HCT116 (cell line): Measurements from ENCODE around the gene DEPDC5. TPM values are rescaled to one million over a fixed set of nuclear protein-coding genes. Genes with fewer than 3 reads are reported as not detected.

Source experiments
- ATAC-seq: fragments of 200-7000 bp; cut with Tn5 transposase; 2 replicates; pipeline ENCODE4 v1.9.1; 2020; ENCODE audit warnings: mild to moderate bottlenecking, moderate library complexity
- BruUV-seq: library from RNA; stranded (reverse); fragments of 400-500 nt; replicated peaks from 2 replicates; lab custom pipeline; 2021; lab: Mats Ljungman, UMichigan
- CTCF ChIA-PET: fragments of 300-600 bp; sonication (Branson Sonifier 250); formaldehyde crosslinking; loops from one replicate; lab custom pipeline; 2021; ENCODE audit warnings: antibody characterized with exemption; lab: Charles Lee
- POLR2A ChIA-PET: fragments of 300-600, 350-600 bp; sonication (Branson Sonifier 250); formaldehyde crosslinking; loops from one replicate; lab custom pipeline; 2021; ENCODE audit warnings: antibody characterized with exemption; lab: Charles Lee
- RAD21 ChIA-PET, 2 experiments: fragments of 300-600 bp; sonication (Branson Sonifier 250); formaldehyde crosslinking; loops; one replicate each; lab custom pipeline; 2023; ENCODE audit warnings: low total read pairs in 2 of 2; ENCODE audit not compliant: uncharacterized antibody in 2 of 2, unreplicated experiment in 2 of 2, low non-redundant PET in 1 of 2; lab: Charles Lee
- DNase-seq: peaks from one replicate; pipeline ENCODE4 v3.0.0-alpha.2; 2010; ENCODE audit warnings: low read depth, low spot score
- H2AFZ ChIP-seq: fragments of 200-600 bp; shearing (Covaris generic), sonication (generic); 2 replicates; pipeline ENCODE4 v1.6.1; 2017; ENCODE audit warnings: low read depth, mixed run types, mixed read lengths, antibody characterized with exemption, low read length; ENCODE audit not compliant: poor library complexity, severe bottlenecking
- H3K27ac ChIP-seq: 2 replicates; pipeline ENCODE4 v1.5.1; 2012; ENCODE audit warnings: low read depth, low read length
- H3K27me3 ChIP-seq: fragments of 200-600 bp; sonication (generic); 2 replicates; pipeline ENCODE4 v1.6.1; 2016; ENCODE audit warnings: mixed run types, low read length, mixed read lengths; ENCODE audit not compliant: insufficient read depth
- H3K36me3 ChIP-seq, 2 experiments: fragments of 200-500 bp in 1 of 2; fragments of 200-600 bp in 1 of 2; sonication (Bioruptor generic) in 1 of 2; sonication (generic) in 1 of 2; 2 replicates each; pipeline versions ENCODE4 v1.5.1 to v1.6.1; 2014 to 2016; ENCODE audit warnings: low read length in 2 of 2, inconsistent platforms in 1 of 2, mixed read lengths in 1 of 2, mixed run types in 1 of 2; ENCODE audit not compliant: insufficient read depth in 2 of 2, control insufficient read depth in 1 of 2
- H3K4me1 ChIP-seq, 2 experiments: fragments of 200-600 bp in 1 of 2; sonication (generic) in 1 of 2; 2 replicates each; pipeline versions ENCODE4 v1.5.1 to v1.6.1; 2012 to 2017; ENCODE audit warnings: low read length in 2 of 2, inconsistent platforms in 1 of 2, mild to moderate bottlenecking in 1 of 2, mixed read lengths in 1 of 2, mixed run types in 1 of 2, moderate library complexity in 1 of 2; ENCODE audit not compliant: insufficient read depth in 2 of 2, control insufficient read depth in 1 of 2
- H3K4me2 ChIP-seq: fragments of 200-600 bp; sonication (generic); 2 replicates; pipeline ENCODE4 v1.6.1; 2017; ENCODE audit warnings: mixed run types, low read length, mixed read lengths
- H3K4me3 ChIP-seq, 2 experiments: fragments of 200-600 bp in 1 of 2; sonication (generic) in 1 of 2; replicated peaks in 1 of 2; 2 replicates each; pipeline ENCODE4 v1.5.1; 2011 to 2016; ENCODE audit warnings: low read length in 2 of 2, control low read depth in 1 of 2, low read depth in 1 of 2, mild to moderate bottlenecking in 1 of 2, mixed read lengths in 1 of 2, mixed run types in 1 of 2
- H3K79me2 ChIP-seq: fragments of 200-600 bp; sonication (generic); 2 replicates; pipeline ENCODE4 v1.6.1; 2017; ENCODE audit warnings: mild to moderate bottlenecking, mixed run types, low read length, moderate library complexity, mixed read lengths; ENCODE audit not compliant: insufficient read depth
- H3K9ac ChIP-seq: fragments of 200-600 bp; sonication (generic); 2 replicates; pipeline ENCODE4 v1.6.1; 2016; ENCODE audit warnings: low read length, mixed read lengths
- H3K9me2 ChIP-seq: fragments of 200-600 bp; sonication (generic), shearing (Covaris generic); 2 replicates; pipeline ENCODE4 v1.6.1; 2017; ENCODE audit warnings: mixed run types, mild to moderate bottlenecking, moderate library complexity; ENCODE audit not compliant: insufficient read depth
- H3K9me3 ChIP-seq, 2 experiments: fragments of 200-500 bp in 1 of 2; fragments of 200-600 bp in 1 of 2; sonication (Bioruptor generic) in 1 of 2; sonication (generic) in 1 of 2; 2 replicates each; pipeline ENCODE4 v1.6.1; 2014 to 2017; ENCODE audit warnings: low read length in 2 of 2, mixed read lengths in 2 of 2, inconsistent platforms in 1 of 2, low read depth in 1 of 2, mild to moderate bottlenecking in 1 of 2, mixed run types in 1 of 2, moderate library complexity in 1 of 2; ENCODE audit not compliant: control insufficient read depth in 1 of 2, insufficient read depth in 1 of 2
- H4K20me1 ChIP-seq: fragments of 200-600 bp; sonication (generic), shearing (Covaris generic); 2 replicates; pipeline ENCODE4 v1.6.1; 2017; ENCODE audit warnings: mixed run types, mild to moderate bottlenecking, moderate library complexity; ENCODE audit not compliant: insufficient read depth
- ATF3 ChIP-seq: IDR thresholded peaks from 2 replicates; pipeline ENCODE4 v1.6.1; 2012
- CEBPB ChIP-seq: IDR thresholded peaks from 2 replicates; pipeline ENCODE4 v1.6.1; 2012; ENCODE audit warnings: low read depth
- POLR2A ChIP-seq: IDR thresholded peaks from 2 replicates; pipeline ENCODE4 v1.7.0; 2011; ENCODE audit warnings: borderline replicate concordance; ENCODE audit not compliant: insufficient read depth, insufficient read length; ENCODE audit errors: extremely low read depth
- POLR2AphosphoS5 ChIP-seq: IDR thresholded peaks from 2 replicates; pipeline ENCODE4 v1.6.1; 2011; ENCODE audit warnings: mild to moderate bottlenecking, low read depth, low read length, moderate library complexity
- RAD21 ChIP-seq: IDR thresholded peaks from 2 replicates; pipeline ENCODE4 v1.6.1; 2012; ENCODE audit warnings: low read depth, mild to moderate bottlenecking
- REST ChIP-seq: IDR thresholded peaks from 2 replicates; pipeline ENCODE4 v1.6.1; 2012; ENCODE audit warnings: low read depth
- SIN3A ChIP-seq: IDR thresholded peaks from 2 replicates; pipeline ENCODE4 v1.6.1; 2012; ENCODE audit warnings: low read depth
- SP1 ChIP-seq: IDR thresholded peaks from 2 replicates; pipeline ENCODE4 v1.6.1; 2012; ENCODE audit warnings: low read depth
- TCF7L2 ChIP-seq: IDR thresholded peaks from 2 replicates; pipeline ENCODE4 v1.7.0; 2011; ENCODE audit warnings: borderline replicate concordance, inconsistent platforms; ENCODE audit not compliant: insufficient read depth, insufficient read length; ENCODE audit errors: extremely low read depth
- YY1 ChIP-seq: IDR thresholded peaks from 2 replicates; pipeline ENCODE4 v1.6.1; 2011; ENCODE audit warnings: low read length, low read depth, moderate library complexity, mild to moderate bottlenecking; ENCODE audit not compliant: insufficient replicate concordance; ENCODE audit errors: extremely low read depth
- ZNF274 ChIP-seq: fragments of 200-500 bp; sonication (Bioruptor generic); IDR thresholded peaks from 2 replicates; pipeline ENCODE4 v1.6.1; 2014; ENCODE audit warnings: mild to moderate bottlenecking, low read depth, low read length, inconsistent platforms
- intact Hi-C: fragments of 100-400 bp; cut with micrococcal nuclease; formaldehyde crosslinking; loops from 2 replicates; pipeline ENCODE4 v1.10.0; 2022
- total RNA-seq: library from RNA; stranded (reverse); gene quantifications from one replicate; pipeline ENCODE4 v1.2.1, GENCODE V29; 2021; ENCODE audit not compliant: unreplicated experiment

DEPDC5 gene
- total RNA-seq, 1 experiment from 2014 or later: 35.0 TPM

- Histone ChIP-seq H2AFZ (no peak overlapping the region), H4K20me1 (no peaks in the 10 kb centered on the region), H3K36me3 (no peaks in the 10 kb centered on the region; a peak in 1 of 4 replicates), H3K4me3 (no peak overlapping the region), H3K27ac (no peak overlapping the region), H3K9me2 (no peaks in the 10 kb centered on the region), H3K4me2 (no peak overlapping the region), H3K9me3 (no peaks in the 10 kb centered on the region), H3K79me2 (no peaks in the 10 kb centered on the region), H3K4me1 (peaks cover 0 to 7% of the 10 kb centered on the region in 2 experiments; a peak in 1 of 4 replicates), H3K9ac (no peak overlapping the region)
- POLR2A ChIA-PET: no interaction called here
- CTCF ChIA-PET: no interaction called here
- no peak for ATAC-seq
- intact Hi-C loops: no loop called here
- no peak for DNase-seq
- RAD21 ChIA-PET: no interaction called here
- BruUV-seq: no TSS peak
- TF ChIP-seq ZNF274: no peak
- no peak for TF ChIP-seq REST
- TF ChIP-seq, all 23 proteins: peak for 0
- H3K27me3 ChIP-seq: no peaks in the 10 kb centered on the region
Observed at GRCh38 chr22:31911565-31912406, 158.0 kb downstream of the DEPDC5 start.

- DNase-seq (no peak), ATAC-seq (no peak)
- H3K79me2 ChIP-seq: no peaks in the 10 kb centered on the region
- no peaks in the 10 kb centered on the region for H3K27me3 ChIP-seq
- no peak overlapping the region for H2AFZ ChIP-seq
- intact Hi-C loops: no loop called here
- no peaks in the 10 kb centered on the region for H3K9me3 ChIP-seq
- H3K4me2 ChIP-seq: no peak overlapping the region
- H3K36me3 ChIP-seq: no peaks in the 10 kb centered on the region; a peak in 1 of 4 replicates
- H3K9me2 ChIP-seq: no peaks in the 10 kb centered on the region
- H3K9ac ChIP-seq: no peak overlapping the region
- RAD21 ChIA-PET: no interaction called here
- H3K4me1 ChIP-seq: peaks cover 0 to 7% of the 10 kb centered on the region in 2 experiments; a peak in 1 of 4 replicates
- CTCF ChIA-PET: interaction anchor here (0.6 kb wide), 1 partner anchor 58 kb away, joined by 5 read pairs; no protein-coding TSS in a partner anchor
- no peak overlapping the region for H3K4me3 ChIP-seq
- no TSS peak for BruUV-seq
- no peak overlapping the region for H3K27ac ChIP-seq
- H4K20me1 ChIP-seq: no peaks in the 10 kb centered on the region
- POLR2A ChIA-PET: no interaction called here
- no peak for TF ChIP-seq POLR2A
- no peak for TF ChIP-seq RAD21
- no peak for TF ChIP-seq CEBPB
- TF ChIP-seq YY1: no peak
- TF ChIP-seq TCF7L2: no peak
- TF ChIP-seq ATF3: no peak
- TF ChIP-seq REST: no peak
- TF ChIP-seq SP1: no peak
- no peak for TF ChIP-seq SIN3A
- no peak for TF ChIP-seq POLR2AphosphoS5
Observed at GRCh38 chr22:31912407-31912743, 158.6 kb downstream of the DEPDC5 start.
